ENCODE results near the gene NTMT1. TPM values are rescaled to one million over a fixed set of nuclear protein-coding genes. Genes with fewer than 3 reads are reported as not detected.

Gene NTMT1
- total RNA-seq, 1 donor from 2014 or later, result 45.7 TPM

GRCh38 chr9:129581505-129582189 is 44.3 kb upstream of the NTMT1 start:
- H3K9me3 Mint-ChIP-seq (ENCODE audit: unreplicated experiment), result no peaks in the 10 kb centered on the region
- TF ChIP-seq, protein P1, sequence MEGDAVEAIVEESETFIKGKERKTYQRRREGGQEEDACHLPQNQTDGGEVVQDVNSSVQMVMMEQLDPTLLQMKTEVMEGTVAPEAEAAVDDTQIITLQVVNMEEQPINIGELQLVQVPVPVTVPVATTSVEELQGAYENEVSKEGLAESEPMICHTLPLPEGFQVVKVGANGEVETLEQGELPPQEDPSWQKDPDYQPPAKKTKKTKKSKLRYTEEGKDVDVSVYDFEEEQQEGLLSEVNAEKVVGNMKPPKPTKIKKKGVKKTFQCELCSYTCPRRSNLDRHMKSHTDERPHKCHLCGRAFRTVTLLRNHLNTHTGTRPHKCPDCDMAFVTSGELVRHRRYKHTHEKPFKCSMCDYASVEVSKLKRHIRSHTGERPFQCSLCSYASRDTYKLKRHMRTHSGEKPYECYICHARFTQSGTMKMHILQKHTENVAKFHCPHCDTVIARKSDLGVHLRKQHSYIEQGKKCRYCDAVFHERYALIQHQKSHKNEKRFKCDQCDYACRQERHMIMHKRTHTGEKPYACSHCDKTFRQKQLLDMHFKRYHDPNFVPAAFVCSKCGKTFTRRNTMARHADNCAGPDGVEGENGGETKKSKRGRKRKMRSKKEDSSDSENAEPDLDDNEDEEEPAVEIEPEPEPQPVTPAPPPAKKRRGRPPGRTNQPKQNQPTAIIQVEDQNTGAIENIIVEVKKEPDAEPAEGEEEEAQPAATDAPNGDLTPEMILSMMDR (IDR thresholded peaks at IDR 0.05), result no peak
- DNase-seq (ENCODE audit: extremely low spot score, unreplicated experiment), result no peak
- H3K36me3 Mint-ChIP-seq (ENCODE audit: unreplicated experiment), result no peaks in the 10 kb centered on the region
- no peak overlapping the region for H3K4me3 Mint-ChIP-seq (ENCODE audit: unreplicated experiment)
- peaks cover 9% of the 10 kb centered on the region for H3K4me1 Mint-ChIP-seq (ENCODE audit: unreplicated experiment)
- no peaks in the 10 kb centered on the region for H3K27me3 Mint-ChIP-seq (ENCODE audit: unreplicated experiment)
- no peak overlapping the region for H3K27ac Mint-ChIP-seq (ENCODE audit: unreplicated experiment)

- Mint-ChIP-seq H3K4me1 (ENCODE audit: unreplicated experiment) (peaks cover 15% of the 10 kb centered on the region), H3K9me3 (ENCODE audit: unreplicated experiment) (no peaks in the 10 kb centered on the region), H3K4me3 (ENCODE audit: unreplicated experiment) (no peak overlapping the region), H3K27me3 (ENCODE audit: unreplicated experiment) (no peaks in the 10 kb centered on the region), H3K36me3 (ENCODE audit: unreplicated experiment) (no peaks in the 10 kb centered on the region), H3K27ac (ENCODE audit: unreplicated experiment) (no peak overlapping the region)
- no peak for DNase-seq (ENCODE audit: extremely low spot score, unreplicated experiment)
- TF ChIP-seq, protein P1 (IDR thresholded peaks at IDR 0.05), result no peak
Observed at GRCh38 chr9:129582855-129583254, 43.1 kb upstream of the NTMT1 start.

GRCh38 chr9:129583308-129584038 is 42.5 kb upstream of the NTMT1 start:
- Mint-ChIP-seq H3K4me1 (ENCODE audit: unreplicated experiment) (peaks cover 15% of the 10 kb centered on the region), H3K4me3 (ENCODE audit: unreplicated experiment) (no peak overlapping the region), H3K9me3 (ENCODE audit: unreplicated experiment) (no peaks in the 10 kb centered on the region), H3K27me3 (ENCODE audit: unreplicated experiment) (no peaks in the 10 kb centered on the region), H3K27ac (ENCODE audit: unreplicated experiment) (no peak overlapping the region), H3K36me3 (ENCODE audit: unreplicated experiment) (no peaks in the 10 kb centered on the region)
- TF ChIP-seq, protein P1 (IDR thresholded peaks at IDR 0.05), result no peak
- DNase-seq (ENCODE audit: extremely low spot score, unreplicated experiment), result no peak

GRCh38 chr9:129584136-129584535 is 41.8 kb upstream of the NTMT1 start:
- no peak for DNase-seq (ENCODE audit: extremely low spot score, unreplicated experiment)
- Mint-ChIP-seq H3K27ac (ENCODE audit: unreplicated experiment) (peak overlapping the region; percentile 52), H3K9me3 (ENCODE audit: unreplicated experiment) (no peaks in the 10 kb centered on the region), H3K27me3 (ENCODE audit: unreplicated experiment) (no peaks in the 10 kb centered on the region), H3K4me1 (ENCODE audit: unreplicated experiment) (peaks cover 15% of the 10 kb centered on the region), H3K36me3 (ENCODE audit: unreplicated experiment) (no peaks in the 10 kb centered on the region), H3K4me3 (ENCODE audit: unreplicated experiment) (no peak overlapping the region)
- TF ChIP-seq, protein P1 (IDR thresholded peaks at IDR 0.05), result no peak

DNA sequence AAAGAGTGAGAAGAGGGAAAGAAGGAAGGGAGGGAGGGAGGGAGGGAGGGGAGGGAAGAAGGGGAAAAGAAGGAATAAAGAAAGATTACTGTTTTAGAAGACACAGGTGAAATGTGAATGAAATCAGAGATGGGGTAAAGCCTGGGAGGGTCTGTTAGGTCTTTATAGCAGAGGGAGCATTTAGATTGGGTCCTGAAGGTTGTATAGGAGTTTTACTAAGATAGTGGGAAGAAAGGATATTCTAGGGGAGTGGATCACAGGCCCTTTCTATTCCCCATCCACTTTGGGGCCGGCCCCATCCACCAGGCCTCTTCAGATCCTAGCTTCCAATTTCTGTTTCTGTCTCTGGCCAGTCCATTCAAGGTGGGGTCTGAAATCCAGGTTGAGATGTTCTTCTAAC is 40.6 kb upstream of the NTMT1 start:
- DNase-seq (ENCODE audit: extremely low spot score, unreplicated experiment), result no peak
- no peak overlapping the region for H3K4me3 Mint-ChIP-seq (ENCODE audit: unreplicated experiment)
- no peaks in the 10 kb centered on the region for H3K9me3 Mint-ChIP-seq (ENCODE audit: unreplicated experiment)
- no peaks in the 10 kb centered on the region for H3K36me3 Mint-ChIP-seq (ENCODE audit: unreplicated experiment)
- TF ChIP-seq, protein P1 (IDR thresholded peaks at IDR 0.05), result no peak
- H3K27me3 Mint-ChIP-seq (ENCODE audit: unreplicated experiment), result peaks cover 4% of the 10 kb centered on the region
- H3K4me1 Mint-ChIP-seq (ENCODE audit: unreplicated experiment), result peaks cover 15% of the 10 kb centered on the region
- no peak overlapping the region for H3K27ac Mint-ChIP-seq (ENCODE audit: unreplicated experiment)
